ENCODE measurements around the gene ANXA2.
A peak's percentile ranks its signal among the peaks of the same experiment; 100 is the strongest.

The ANXA2 gene

DNA sequence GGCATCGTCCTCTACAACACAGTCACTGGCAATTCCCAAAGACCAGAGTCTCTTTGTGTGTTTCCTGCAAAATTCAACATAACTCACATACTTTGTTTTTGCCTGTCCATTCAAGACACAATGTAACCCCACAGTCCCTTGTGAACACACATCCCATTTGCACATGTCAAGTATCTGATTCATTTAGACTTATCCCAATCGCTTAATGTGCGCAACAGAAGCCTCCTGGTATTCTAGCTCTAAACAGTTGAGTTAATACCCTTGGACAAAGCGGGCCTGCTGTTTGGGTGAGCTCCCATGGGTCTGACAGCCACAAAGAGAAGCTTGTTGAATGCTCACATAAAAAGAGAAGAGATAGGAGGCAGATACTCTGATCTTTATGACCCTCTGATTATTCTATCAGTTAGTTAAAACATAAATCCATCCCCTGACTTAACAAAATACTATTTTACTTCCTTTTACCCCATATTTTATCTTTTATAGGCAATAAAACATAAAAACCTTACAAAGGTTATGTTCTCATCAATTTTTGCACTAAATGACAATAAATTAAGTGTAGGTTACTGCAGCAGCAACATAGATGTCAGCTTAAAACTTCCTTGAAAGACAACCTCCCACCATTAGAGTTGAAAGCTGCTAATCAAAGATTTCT is 79.4 kb downstream of the ANXA2 start:
- Histone ChIP-seq H3K36me3 (ENCODE audit: insufficient read depth, low read length) (no peaks in the 10 kb centered on the region), H3K9me3 (ENCODE audit: control insufficient read depth, insufficient read depth, low read length) (no peaks in the 10 kb centered on the region), H3K4me1 (ENCODE audit: insufficient read depth, low read length) (no peaks in the 10 kb centered on the region), H3K9ac (ENCODE audit: low read depth, low read length) (no peak overlapping the region)

DNA sequence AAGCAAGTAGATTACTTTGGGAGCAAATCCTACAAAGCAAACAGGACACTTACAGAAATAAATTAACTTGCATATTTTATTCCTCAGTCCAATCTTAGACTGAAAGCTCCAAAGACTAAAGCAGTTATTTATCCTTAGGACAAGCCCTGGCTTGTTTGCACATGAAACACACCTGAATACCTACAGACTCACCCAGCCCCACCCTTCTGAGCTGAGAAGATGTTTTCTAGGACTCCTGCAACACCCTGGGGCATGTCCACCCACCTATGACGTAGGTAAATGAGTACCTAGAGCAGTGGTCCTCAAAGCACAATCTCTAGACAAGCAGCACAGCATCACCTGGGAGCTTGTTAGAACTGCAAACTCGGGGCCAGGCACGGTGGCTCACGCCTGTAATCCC is 80.8 kb downstream of the ANXA2 start:
- Histone ChIP-seq H3K36me3 (ENCODE audit: insufficient read depth, low read length) (no peaks in the 10 kb centered on the region), H3K9ac (ENCODE audit: low read depth, low read length) (no peak overlapping the region), H3K9me3 (ENCODE audit: control insufficient read depth, insufficient read depth, low read length) (no peaks in the 10 kb centered on the region), H3K4me1 (ENCODE audit: insufficient read depth, low read length) (0 out of 2 replicates have a peak, but pooled peaks cover 6% of the 10 kb centered on the region)

DNA sequence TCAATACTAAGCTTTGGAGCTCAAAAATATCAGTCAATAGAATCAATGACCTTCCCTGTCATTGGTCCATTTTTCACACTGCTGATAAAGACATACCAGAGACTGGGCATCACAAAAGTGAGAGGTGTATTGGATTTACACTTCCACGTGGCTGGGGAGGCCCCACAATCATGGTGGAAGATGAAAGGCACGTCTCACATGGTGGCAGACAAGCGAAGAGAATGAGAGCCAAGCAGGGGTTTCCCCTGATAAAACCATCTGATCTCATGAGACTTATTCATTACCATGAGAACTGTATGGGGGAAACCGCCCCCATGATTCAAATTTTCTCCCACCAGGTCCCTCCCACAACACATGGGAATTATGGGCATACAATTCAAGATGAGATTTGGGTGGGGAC is 81.9 kb downstream of the ANXA2 start:
- no peak overlapping the region for H3K9ac ChIP-seq (ENCODE audit: low read depth, low read length)
- H3K36me3 ChIP-seq (ENCODE audit: insufficient read depth, low read length): no peaks in the 10 kb centered on the region
- 0 out of 2 replicates have a peak, but pooled peaks cover 6% of the 10 kb centered on the region for H3K4me1 ChIP-seq (ENCODE audit: insufficient read depth, low read length)
- no peaks in the 10 kb centered on the region for H3K9me3 ChIP-seq (ENCODE audit: control insufficient read depth, insufficient read depth, low read length)

DNA sequence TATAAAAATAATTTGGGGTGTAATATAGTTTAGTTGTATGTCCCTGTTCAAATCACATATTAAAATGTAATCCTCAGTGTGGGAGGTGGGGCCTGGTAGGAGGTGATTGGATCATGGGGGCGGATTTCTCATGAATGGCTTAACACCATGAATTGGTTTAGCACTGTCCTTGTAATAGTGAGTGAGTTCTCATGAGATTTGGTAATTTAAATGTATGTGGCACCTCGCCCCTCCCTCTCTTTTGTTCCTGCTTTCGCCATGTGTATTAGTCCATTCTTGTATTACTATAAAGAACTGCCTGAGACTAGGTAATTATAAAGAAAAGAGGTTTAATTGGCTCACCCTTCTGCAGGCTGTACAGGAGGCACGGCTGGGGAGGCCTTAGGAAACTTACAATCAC is 83.9 kb downstream of the ANXA2 start:
- no peaks in the 10 kb centered on the region for H3K36me3 ChIP-seq (ENCODE audit: insufficient read depth, low read length)
- no peak overlapping the region for H3K9ac ChIP-seq (ENCODE audit: low read depth, low read length)
- no peaks in the 10 kb centered on the region for H3K9me3 ChIP-seq (ENCODE audit: control insufficient read depth, insufficient read depth, low read length)
- H3K4me1 ChIP-seq (ENCODE audit: insufficient read depth, low read length): 0 out of 2 replicates have a peak, but pooled peaks cover 6% of the 10 kb centered on the region

DNA sequence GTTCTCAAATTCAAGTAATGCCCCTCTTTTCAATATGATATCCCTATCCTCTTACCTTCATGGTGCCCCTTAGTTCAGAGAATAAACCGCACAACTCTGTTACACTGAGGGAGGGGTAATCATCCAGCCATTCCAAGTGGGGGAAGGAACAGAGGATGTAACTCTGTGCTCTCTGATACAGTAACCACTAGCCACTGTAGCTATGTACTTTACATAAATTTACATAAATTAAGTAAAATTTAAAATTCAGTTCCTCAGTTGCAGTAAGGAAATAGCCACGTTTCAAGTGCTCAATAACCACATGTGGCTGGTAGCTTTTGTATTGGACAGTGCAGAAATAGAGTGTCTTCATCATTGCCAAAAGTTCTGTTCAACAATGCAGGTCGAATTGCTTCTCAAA is 90.8 kb downstream of the ANXA2 start:
- H3K9me3 ChIP-seq (ENCODE audit: control insufficient read depth, insufficient read depth, low read length): no peaks in the 10 kb centered on the region
- H3K9ac ChIP-seq (ENCODE audit: low read depth, low read length): no peak overlapping the region
- H3K4me1 ChIP-seq (ENCODE audit: insufficient read depth, low read length): no peaks in the 10 kb centered on the region
- no peaks in the 10 kb centered on the region for H3K36me3 ChIP-seq (ENCODE audit: insufficient read depth, low read length)

DNA sequence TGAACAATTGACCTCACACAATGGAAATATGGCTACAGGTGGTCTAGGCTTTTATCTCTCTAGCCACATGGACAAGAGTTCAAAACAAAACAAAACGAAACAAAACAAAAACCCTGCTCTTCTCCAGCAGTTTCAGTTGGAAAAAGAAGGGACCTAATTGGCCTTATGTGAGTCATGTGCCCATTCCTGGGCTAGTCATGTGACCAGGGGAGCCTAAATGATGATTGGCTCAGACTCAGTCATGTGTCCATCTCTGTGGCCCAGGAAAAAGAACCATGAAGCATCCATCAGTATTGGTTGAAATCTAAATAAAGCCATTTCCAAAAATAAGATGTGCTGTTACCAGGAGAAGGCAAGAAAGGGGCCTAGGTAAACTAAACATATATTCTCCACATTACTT is 96.8 kb downstream of the ANXA2 start:
- Histone ChIP-seq H3K9ac (ENCODE audit: low read depth, low read length) (no peak overlapping the region), H3K9me3 (ENCODE audit: control insufficient read depth, insufficient read depth, low read length) (no peaks in the 10 kb centered on the region; the same call in 1 of the 2 replicates), H3K36me3 (ENCODE audit: insufficient read depth, low read length) (no peaks in the 10 kb centered on the region), H3K4me1 (ENCODE audit: insufficient read depth, low read length) (no peaks in the 10 kb centered on the region)

DNA sequence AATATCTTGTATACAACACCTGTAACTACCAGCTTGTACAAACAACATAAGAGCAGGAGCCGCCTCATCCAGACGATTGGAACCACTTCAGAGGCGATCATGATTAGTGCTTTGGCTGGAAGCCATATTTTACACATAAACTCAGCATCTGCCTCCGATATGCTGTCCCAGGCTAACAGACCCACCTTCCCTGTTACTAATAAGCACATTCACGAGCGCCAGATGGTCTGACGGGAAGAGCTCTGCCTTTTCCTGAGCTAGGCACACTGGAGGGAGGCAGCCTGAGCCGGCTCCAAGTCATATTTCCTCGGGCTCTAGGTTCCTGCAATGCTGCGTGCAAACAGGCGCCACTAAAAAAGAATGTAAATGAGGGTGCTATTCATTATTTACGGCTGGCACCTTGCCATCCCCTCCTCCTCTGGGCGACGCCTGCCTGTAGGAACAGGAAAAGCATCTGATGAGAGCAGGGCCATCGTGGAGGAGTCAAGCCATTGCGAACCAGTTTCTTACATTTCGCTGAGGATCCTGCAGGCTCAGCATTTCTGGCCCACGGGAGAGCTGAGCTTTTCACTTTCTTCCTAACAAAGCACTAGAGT is 98.2 kb downstream of the ANXA2 start:
- no peaks in the 10 kb centered on the region; the same call in 1 of the 2 replicates for H3K36me3 ChIP-seq (ENCODE audit: insufficient read depth, low read length)
- peak overlapping the region; percentile 12; the same call in 1 of the 2 replicates for H3K9ac ChIP-seq (ENCODE audit: low read depth, low read length)
- no peaks in the 10 kb centered on the region for H3K4me1 ChIP-seq (ENCODE audit: insufficient read depth, low read length)
- peaks cover 7% of the 10 kb centered on the region for H3K9me3 ChIP-seq (ENCODE audit: control insufficient read depth, insufficient read depth, low read length)
